SH-SY5Y (cell line): ENCODE results near the gene GOLIM4.

Experiments used
- GATA2 ChIP-seq: IDR thresholded peaks from 2 replicates; pipeline ENCODE4 v1.6.1; 2011; ENCODE audit warnings: mild to moderate bottlenecking, low read depth, low read length
- GATA3 ChIP-seq: IDR thresholded peaks from 2 replicates; pipeline ENCODE4 v1.6.1; 2011; ENCODE audit warnings: low read depth, mild to moderate bottlenecking, low read length, moderate library complexity

- TF ChIP-seq GATA2, result no peak
- no peak for TF ChIP-seq GATA3
Measured at GRCh38 chr3:168047936-168048335, 47.8 kb downstream of the GOLIM4 start.
